GM12878 (cell line): ENCODE measurements around the gene BBS12. TPM values are rescaled to one million over a fixed set of nuclear protein-coding genes. Genes with fewer than 3 reads are reported as not detected.
A peak's percentile ranks its signal among the peaks of the same experiment; 100 is the strongest.

ENCODE experiments used
- ATAC-seq: fragments of 200-7000 bp; cut with Tn5 transposase; 3 replicates; pipeline ENCODE4 v1.9.1; 2020; ENCODE audit warnings: mild to moderate bottlenecking, moderate library complexity
- BruUV-seq: library from RNA; stranded (reverse); fragments of 400-500 nt; replicated peaks from 2 replicates; lab custom pipeline; 2021; lab: Mats Ljungman, UMichigan
- CTCF ChIA-PET: fragments of 300-600 bp; sonication (Branson Sonifier 250); formaldehyde crosslinking; extraction: SDS; loops from one replicate; lab custom pipeline; 2021; ENCODE audit warnings: inconsistent platforms; lab: Yijun Ruan, JAX
- POLR2A ChIA-PET: fragments of 350-600 bp; formaldehyde crosslinking; extraction: SDS; loops from one replicate; lab custom pipeline; 2021; ENCODE audit warnings: inconsistent platforms; lab: Charles Lee
- RAD21 ChIA-PET: fragments of 300-600 bp; sonication (Branson Sonifier 250); formaldehyde crosslinking; loops from one replicate; lab custom pipeline; 2023; ENCODE audit warnings: antibody characterized with exemption; ENCODE audit not compliant: unreplicated experiment; lab: Charles Lee
- SMC1A ChIA-PET: fragments of 300-600 bp; sonication (Branson Sonifier 250); formaldehyde crosslinking; loops from one replicate; lab custom pipeline; 2023; ENCODE audit not compliant: unreplicated experiment, uncharacterized antibody; lab: Charles Lee
- DNase-seq: peaks from one replicate; pipeline ENCODE4 v3.0.0-alpha.2; 2011; ENCODE audit warnings: low read depth, low spot score
- FAIRE-seq: peaks from 3 replicates; lab custom pipeline; 2011; peaks lifted over from hg19 to GRCh38; lab: Jason Lieb, UNC
- H2AFZ ChIP-seq: 2 replicates; pipeline ENCODE4 v1.6.0; 2011; ENCODE audit warnings: low read depth, low read length, control low read depth; ENCODE audit not compliant: control insufficient read depth
- H3K27ac ChIP-seq: 2 replicates; pipeline ENCODE4 v1.5.1; 2011; ENCODE audit warnings: control low read depth; ENCODE audit not compliant: control insufficient read depth, insufficient read depth
- H3K27me3 ChIP-seq, 2 experiments: replicated peaks in 1 of 2; 2 replicates each; pipeline versions ENCODE4 v1.6.0 to v1.6.1; 2011; ENCODE audit warnings: low read length in 1 of 2; ENCODE audit not compliant: control insufficient read depth in 2 of 2, insufficient read depth in 2 of 2
- H3K36me3 ChIP-seq, 2 experiments: 2 replicates each; pipeline ENCODE4 v1.5.1; 2011; ENCODE audit warnings: low read length in 1 of 2; ENCODE audit not compliant: control insufficient read depth in 2 of 2, insufficient read depth in 2 of 2
- H3K4me1 ChIP-seq: 2 replicates; pipeline ENCODE4 v1.6.1; 2011; ENCODE audit warnings: mild to moderate bottlenecking, low read length, moderate library complexity, mixed read lengths; ENCODE audit not compliant: control insufficient read depth, insufficient read depth
- H3K4me2 ChIP-seq: 2 replicates; pipeline ENCODE4 v1.6.0; 2011; ENCODE audit warnings: control low read depth; ENCODE audit not compliant: control insufficient read depth, insufficient read depth
- H3K4me3 ChIP-seq: fragments of 200-600 bp; sonication (generic); 2 replicates; pipeline ENCODE4 v1.5.1; 2016
- H3K79me2 ChIP-seq: 2 replicates; pipeline ENCODE4 v1.6.0; 2011; ENCODE audit warnings: low read length; ENCODE audit not compliant: control insufficient read depth, insufficient read depth
- H3K9ac ChIP-seq: 2 replicates; pipeline ENCODE4 v1.8.0; 2011; ENCODE audit warnings: low read length, control low read depth, mixed read lengths; ENCODE audit not compliant: control insufficient read depth, insufficient read depth
- H3K9me3 ChIP-seq: replicated peaks from 3 replicates; pipeline ENCODE4 v1.5.1; 2011; ENCODE audit warnings: mild to moderate bottlenecking, low read length; ENCODE audit not compliant: control insufficient read depth, insufficient read depth
- H4K20me1 ChIP-seq: 2 replicates; pipeline ENCODE4 v1.6.0; 2011; ENCODE audit not compliant: control insufficient read depth, insufficient read depth
- CTCF ChIP-seq, 3 experiments: IDR thresholded peaks in 2 of 3; conservative IDR thresholded peaks in 1 of 3; 2 replicates each; pipeline ENCODE4 v1.5.1; 2011; ENCODE audit warnings: low read depth in 3 of 3, low read length in 3 of 3, mild to moderate bottlenecking in 3 of 3, control low read depth in 2 of 3, moderate library complexity in 2 of 3, inconsistent platforms in 1 of 3, mixed read lengths in 1 of 3; ENCODE audit not compliant: control insufficient read depth in 2 of 3, insufficient read depth in 1 of 3; ENCODE audit errors: extremely low read depth in 1 of 3
- IKZF2 ChIP-seq, 2 experiments: fragments of 450-650 bp; IDR thresholded peaks; 2 replicates each; pipeline ENCODE4 v1.6.1; 2017; ENCODE audit warnings: mild to moderate bottlenecking in 2 of 2, moderate library complexity in 2 of 2
- POLR2AphosphoS5 ChIP-seq: IDR thresholded peaks from 2 replicates; pipeline ENCODE4 v1.6.1; 2011; ENCODE audit warnings: mild to moderate bottlenecking, low read length, inconsistent platforms
- WGBS: methylation state at CpG from one replicate; pipeline ENCODE4 v1.1.6; 2016; ENCODE audit warnings: low lambda C conversion rate; ENCODE audit not compliant: insufficient replicate concordance, insufficient coverage; ENCODE audit errors: missing lambda C conversion rate; 5-methylcytosine and 5-hydroxymethylcytosine counted together
- in situ Hi-C: fragments of 300-500 bp; cut with MboI; formaldehyde crosslinking; loops from 9 replicates; pipeline ENCODE4 v1.14.3; 2018; ENCODE audit warnings: mixed read lengths
- intact Hi-C: fragments of 100-400 bp; cut with micrococcal nuclease; formaldehyde crosslinking; loops from one replicate; pipeline ENCODE4 v1.14.2; 2022; ENCODE audit not compliant: unreplicated experiment
- polyA plus RNA-seq, 11 experiments: library from polyadenylated mRNA; depleted of rRNA in 4 of 11; unstranded in 6 of 11; stranded (reverse) in 5 of 11; fragments of >200 nt; fragmentation: Nextera tagmentation in 4 of 11; fragmentation: Illumina TruSeq in 1 of 11; extraction: Ambion mirVana in 4 of 11; extraction: Trizol in 1 of 11; gene quantifications; 1 replicate in 1 of 11; 2 replicates in 10 of 11; pipeline versions ENCODE4 v1.2.1 to v1.2.3, GENCODE V29; 2011 to 2016; ENCODE audit warnings: inconsistent platforms in 2 of 11, missing spikeins in 2 of 11, low read depth in 1 of 11
- total RNA-seq, 4 experiments: library from RNA; depleted of rRNA in 3 of 4; stranded (reverse); fragments of >200 nt in 3 of 4; fragmentation: Illumina TruSeq in 1 of 4; extraction: Trizol in 1 of 4; gene quantifications; 2 replicates each; pipeline versions ENCODE4 v1.2.1 to v1.2.3, GENCODE V29; 2013 to 2021
- TF ChIP-seq, protein P1 (sequence below): fragments of 450-650 bp; IDR thresholded peaks from 2 replicates; pipeline ENCODE4 v1.6.1; 2016; ENCODE audit warnings: mild to moderate bottlenecking

BBS12 gene
- total and polyA plus RNA-seq, 10 of the 15 experiments (the other 5 are each of a cell fraction or from before 2014, with no cell fraction given): 0.15 to 0.63 (median 0.42) TPM

GRCh38 chr4:122759639-122760310, 27.3 kb downstream of the BBS12 start:
- Histone ChIP-seq H4K20me1 (no peaks in the 10 kb centered on the region), H3K4me1 (peaks cover 11% of the 10 kb centered on the region), H3K4me3 (no peak overlapping the region), H3K36me3 (no peaks in the 10 kb centered on the region), H3K9me3 (no peaks in the 10 kb centered on the region), H3K27me3 (no peaks in the 10 kb centered on the region), H3K27ac (no peak overlapping the region), H3K9ac (no peak overlapping the region), H2AFZ (no peak overlapping the region), H3K79me2 (no peaks in the 10 kb centered on the region), H3K4me2 (no peak overlapping the region)
- CTCF ChIA-PET: interaction anchor here (0.8 to 7.2 kb wide), 4 partner anchors 154 to 170 kb away, joined by 3 to 124 read pairs (median 20); no protein-coding TSS in a partner anchor
- SMC1A ChIA-PET: interaction anchor here (1.4 to 6.3 kb wide), 3 partner anchors 144 to 170 kb away, joined by 4 to 73 read pairs (median 35); no protein-coding TSS in a partner anchor
- TF ChIP-seq IKZF2 (IDR thresholded peaks at IDR 0.05): no peak
- TF ChIP-seq CTCF (IDR thresholded peaks at IDR 0.05 in 2 of 3, conservative IDR thresholded peaks at IDR 0.05 in 1 of 3; ENCODE audit: control insufficient read depth in 2 of 3, extremely low read depth in 1 of 3, insufficient read depth in 1 of 3, low read depth in 3 of 3, low read length in 3 of 3): 0 out of 6 replicates have a peak, but pooled peaks of 1 of the 3 experiments have one; percentile 4
- TF ChIP-seq POLR2AphosphoS5: no peak
- TF ChIP-seq, protein P1, sequence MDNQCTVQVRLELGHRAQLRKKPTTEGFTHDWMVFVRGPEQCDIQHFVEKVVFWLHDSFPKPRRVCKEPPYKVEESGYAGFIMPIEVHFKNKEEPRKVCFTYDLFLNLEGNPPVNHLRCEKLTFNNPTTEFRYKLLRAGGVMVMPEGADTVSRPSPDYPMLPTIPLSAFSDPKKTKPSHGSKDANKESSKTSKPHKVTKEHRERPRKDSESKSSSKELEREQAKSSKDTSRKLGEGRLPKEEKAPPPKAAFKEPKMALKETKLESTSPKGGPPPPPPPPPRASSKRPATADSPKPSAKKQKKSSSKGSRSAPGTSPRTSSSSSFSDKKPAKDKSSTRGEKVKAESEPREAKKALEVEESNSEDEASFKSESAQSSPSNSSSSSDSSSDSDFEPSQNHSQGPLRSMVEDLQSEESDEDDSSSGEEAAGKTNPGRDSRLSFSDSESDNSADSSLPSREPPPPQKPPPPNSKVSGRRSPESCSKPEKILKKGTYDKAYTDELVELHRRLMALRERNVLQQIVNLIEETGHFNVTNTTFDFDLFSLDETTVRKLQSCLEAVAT: no peak
- BruUV-seq: no TSS peak
- 62% methylated on average over 3 of the region's 3 CpGs for WGBS
- intact Hi-C loops (loop anchor here (2.0 to 5.0 kb wide), 2 partner anchors 68 to 163 kb away; partner anchors contain the start of genes FGF2 and NUDT6), in situ Hi-C loops (no loop called here)
- FAIRE-seq (no peak), ATAC-seq (no peak), DNase-seq (no peak)
- RAD21 ChIA-PET: interaction anchor here (0.9 to 2.9 kb wide), 3 partner anchors 152 to 159 kb away, joined by 3 to 34 read pairs (median 9); no protein-coding TSS in a partner anchor
- POLR2A ChIA-PET: no interaction called here
